ENCODE results near the gene KCTD4.

GRCh38 chr13:45224176-45224575 is 23.3 kb upstream of the KCTD4 start:
- TF ChIP-seq POLR2A (IDR thresholded peaks at IDR 0.05) (no peak), CTCF (IDR thresholded peaks at IDR 0.05) (no peak), EP300 (IDR thresholded peaks at IDR 0.05) (no peak)
